Caco-2 (cell line): Measurements from ENCODE around the gene KISS1. TPM values are rescaled to one million over a fixed set of nuclear protein-coding genes. Genes with fewer than 3 reads are reported as not detected.

Experiments used
- BruUV-seq: library from RNA; stranded (reverse); fragments of 400-500 nt; replicated peaks from 2 replicates; lab custom pipeline; 2021; lab: Mats Ljungman, UMichigan
- CTCF ChIA-PET: fragments of 300-600 bp; sonication (Branson Sonifier 250); formaldehyde crosslinking; loops from one replicate; lab custom pipeline; 2022; ENCODE audit warnings: antibody characterized with exemption; lab: Charles Lee
- POLR2A ChIA-PET: fragments of 300-600 bp; sonication (Branson Sonifier 250); formaldehyde crosslinking; loops from one replicate; lab custom pipeline; 2022; ENCODE audit warnings: antibody characterized with exemption; lab: Charles Lee
- DNase-seq, 2 experiments: peaks; one replicate each; pipeline versions ENCODE4 v3.0.0 to v3.0.0-alpha.2; 2020 to 2022
- H3K27me3 ChIP-seq: replicated peaks from 2 replicates; pipeline ENCODE4 v1.6.0; 2011; ENCODE audit warnings: low read length; ENCODE audit not compliant: control insufficient read depth, insufficient read depth
- H3K36me3 ChIP-seq: 2 replicates; pipeline ENCODE4 v1.5.1; 2011; ENCODE audit warnings: low read length; ENCODE audit not compliant: control insufficient read depth, insufficient read depth
- H3K4me1 ChIP-seq: fragments of 250-450 bp; sonication (Bioruptor Pico); 2 replicates; pipeline ENCODE4 v1.5.1; 2020; ENCODE audit warnings: mild to moderate bottlenecking
- H3K4me3 ChIP-seq: 2 replicates; pipeline ENCODE4 v1.5.1; 2011; ENCODE audit warnings: low read depth, mild to moderate bottlenecking, control low read depth, low read length
- H3K9me3 ChIP-seq: fragments of 250-450 bp; sonication (Bioruptor Pico); 2 replicates; pipeline ENCODE4 v1.5.1; 2020; ENCODE audit warnings: mild to moderate bottlenecking, moderate library complexity
- H3K27ac Mint-ChIP-seq: one replicate; pipeline ENCODE4 v1.8.0; 2022; ENCODE audit warnings: mixed read lengths; ENCODE audit not compliant: unreplicated experiment
- H3K27me3 Mint-ChIP-seq: one replicate; pipeline ENCODE4 v1.8.0; 2022; ENCODE audit warnings: mixed read lengths; ENCODE audit not compliant: insufficient read depth, unreplicated experiment
- H3K36me3 Mint-ChIP-seq: one replicate; pipeline ENCODE4 v1.8.0; 2022; ENCODE audit warnings: mild to moderate bottlenecking, mixed read lengths; ENCODE audit not compliant: insufficient read depth, unreplicated experiment
- H3K4me1 Mint-ChIP-seq: one replicate; pipeline ENCODE4 v1.8.0; 2022; ENCODE audit warnings: low read depth, mixed read lengths; ENCODE audit not compliant: unreplicated experiment
- H3K4me3 Mint-ChIP-seq: one replicate; pipeline ENCODE4 v1.8.0; 2022; ENCODE audit warnings: mild to moderate bottlenecking, moderate library complexity, mixed read lengths; ENCODE audit not compliant: unreplicated experiment
- H3K9me3 Mint-ChIP-seq: one replicate; pipeline ENCODE4 v1.8.0; 2022; ENCODE audit warnings: mixed read lengths; ENCODE audit not compliant: unreplicated experiment
- CTCF ChIP-seq, 2 experiments: fragments of 200-600 bp in 1 of 2; IDR thresholded peaks; 1 replicate in 1 of 2; 2 replicates in 1 of 2; pipeline versions ENCODE4 v1.5.1 to v1.8.0; 2011 to 2022; ENCODE audit warnings: antibody characterized with exemption in 1 of 2, control low read depth in 1 of 2, inconsistent platforms in 1 of 2, low read depth in 1 of 2, low read length in 1 of 2, mild to moderate bottlenecking in 1 of 2, moderate library complexity in 1 of 2; ENCODE audit not compliant: insufficient read depth in 1 of 2, severe bottlenecking in 1 of 2, unreplicated experiment in 1 of 2
- intact Hi-C: fragments of 100-400 bp; cut with micrococcal nuclease; formaldehyde crosslinking; loops from one replicate; pipeline ENCODE4 v1.10.0; 2022; ENCODE audit not compliant: unreplicated experiment
- total RNA-seq: library from RNA; stranded (reverse); gene quantifications from 2 replicates; pipeline ENCODE4 v1.2.3, GENCODE V29; 2022

The KISS1 gene
- total RNA-seq, 1 experiment from 2014 or later: 3.3 TPM

GRCh38 chr1:204147406-204148383, 48.6 kb downstream of the KISS1 start:
- no peaks in the 10 kb centered on the region for H3K9me3 Mint-ChIP-seq
- H3K27ac Mint-ChIP-seq: no peak overlapping the region
- Histone ChIP-seq H3K4me1 (peaks cover 31% of the 10 kb centered on the region), H3K27me3 (no peaks in the 10 kb centered on the region), H3K9me3 (no peaks in the 10 kb centered on the region), H3K36me3 (no peaks in the 10 kb centered on the region; the same call in 1 of the 2 replicates), H3K4me3 (no peak overlapping the region)
- H3K4me3 Mint-ChIP-seq: no peak overlapping the region
- DNase-seq: no peak
- peaks cover 16% of the 10 kb centered on the region for H3K4me1 Mint-ChIP-seq
- ChIA-PET POLR2A (interaction anchor here (0.5 kb wide), 1 partner anchor 11 kb away, joined by 4 read pairs; no protein-coding TSS in a partner anchor), CTCF (interaction anchor here (0.5 kb wide), 1 partner anchor 259 kb away, joined by 3 read pairs; no protein-coding TSS in a partner anchor)
- no TSS peak for BruUV-seq
- intact Hi-C loops: no loop called here
- H3K27me3 Mint-ChIP-seq: no peaks in the 10 kb centered on the region
- no peaks in the 10 kb centered on the region for H3K36me3 Mint-ChIP-seq
- no peak for TF ChIP-seq CTCF (IDR thresholded peaks at IDR 0.05; ENCODE audit: insufficient read depth in 1 of 2, low read depth in 1 of 2, low read length in 1 of 2, severe bottlenecking in 1 of 2, unreplicated experiment in 1 of 2)

- H3K4me3 ChIP-seq: no peak overlapping the region
- intact Hi-C loops: no loop called here
- Mint-ChIP-seq H3K4me1 (peaks cover 22% of the 10 kb centered on the region), H3K36me3 (no peaks in the 10 kb centered on the region), H3K27ac (no peak overlapping the region), H3K27me3 (no peaks in the 10 kb centered on the region), H3K4me3 (no peak overlapping the region), H3K9me3 (no peaks in the 10 kb centered on the region)
- BruUV-seq: no TSS peak
- CTCF ChIA-PET: no interaction called here
- H3K4me1 ChIP-seq: peaks cover 34% of the 10 kb centered on the region
- no peak for DNase-seq
- no peaks in the 10 kb centered on the region; the same call in 1 of the 2 replicates for H3K36me3 ChIP-seq
- POLR2A ChIA-PET: no interaction called here
- no peak for TF ChIP-seq CTCF (IDR thresholded peaks at IDR 0.05; ENCODE audit: insufficient read depth in 1 of 2, low read depth in 1 of 2, low read length in 1 of 2, severe bottlenecking in 1 of 2, unreplicated experiment in 1 of 2)
- H3K27me3 ChIP-seq: no peaks in the 10 kb centered on the region
- H3K9me3 ChIP-seq: no peaks in the 10 kb centered on the region
These were observed 49.3 kb downstream of the KISS1 start for GRCh38 chr1:204146965-204147364.

GRCh38 chr1:204146309-204146708, 50.0 kb downstream of the KISS1 start:
- Histone ChIP-seq H3K36me3 (no peaks in the 10 kb centered on the region; the same call in 1 of the 2 replicates), H3K9me3 (no peaks in the 10 kb centered on the region), H3K4me3 (no peak overlapping the region), H3K27me3 (no peaks in the 10 kb centered on the region), H3K4me1 (peaks cover 40% of the 10 kb centered on the region)
- intact Hi-C loops: no loop called here
- ChIA-PET POLR2A (no interaction called here), CTCF (interaction anchor here (0.5 kb wide), 1 partner anchor 708 kb away, joined by 4 read pairs; no protein-coding TSS in a partner anchor)
- Mint-ChIP-seq H3K9me3 (no peaks in the 10 kb centered on the region), H3K4me3 (no peak overlapping the region), H3K4me1 (peaks cover 29% of the 10 kb centered on the region), H3K36me3 (no peaks in the 10 kb centered on the region), H3K27ac (no peak overlapping the region), H3K27me3 (no peaks in the 10 kb centered on the region)
- no peak for DNase-seq
- no TSS peak for BruUV-seq
- TF ChIP-seq CTCF (IDR thresholded peaks at IDR 0.05; ENCODE audit: insufficient read depth in 1 of 2, low read depth in 1 of 2, low read length in 1 of 2, severe bottlenecking in 1 of 2, unreplicated experiment in 1 of 2): no peak
